ENCODE data around the gene GOLGA3. TPM values are rescaled to one million over a fixed set of nuclear protein-coding genes. Genes with fewer than 3 reads are reported as not detected.

The GOLGA3 gene
- total RNA-seq, 2 experiments from 2014 or later = 52.2 to 55.6 TPM

DNA sequence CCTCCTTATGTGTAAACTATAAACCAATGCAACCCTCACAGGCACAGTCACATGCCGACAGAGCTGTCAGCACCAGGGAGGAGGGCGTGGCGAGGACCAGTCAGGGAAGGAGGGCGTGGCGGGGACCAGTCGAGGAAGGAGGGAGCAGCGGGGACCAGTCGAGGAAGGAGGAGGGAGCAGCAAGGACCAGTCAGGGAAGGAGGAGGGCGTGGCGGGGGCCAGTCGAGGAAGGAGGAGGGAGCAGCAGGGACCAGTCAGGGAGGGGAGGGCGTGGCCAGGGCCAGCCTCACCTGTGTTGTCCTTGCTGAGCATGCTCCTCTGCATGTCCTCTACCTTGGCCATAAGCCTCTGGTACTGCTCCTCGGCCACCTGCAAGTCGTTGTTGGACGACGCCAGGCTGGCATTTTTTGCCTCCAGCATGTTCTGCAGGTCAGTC lies 24.2 kb downstream of the GOLGA3 start:
- Mint-ChIP-seq H3K4me3 (no peak overlapping the region), H3K27me3 (no peaks in the 10 kb centered on the region), H3K36me3 (ENCODE audit: low read depth) (peaks cover 63% of the 10 kb centered on the region), H3K4me1 (ENCODE audit: low read depth) (peaks cover 32% of the 10 kb centered on the region), H3K9me3 (no peaks in the 10 kb centered on the region), H3K27ac (no peak overlapping the region)
- ChIA-PET POLR2A (interaction anchor here (1.0 kb wide), 1 partner anchor 18 kb away, joined by 3 read pairs; no protein-coding TSS in a partner anchor), CTCF (no interaction called here)
- DNase-seq (no peak), ATAC-seq (no peak)
- TF ChIP-seq, protein P1, sequence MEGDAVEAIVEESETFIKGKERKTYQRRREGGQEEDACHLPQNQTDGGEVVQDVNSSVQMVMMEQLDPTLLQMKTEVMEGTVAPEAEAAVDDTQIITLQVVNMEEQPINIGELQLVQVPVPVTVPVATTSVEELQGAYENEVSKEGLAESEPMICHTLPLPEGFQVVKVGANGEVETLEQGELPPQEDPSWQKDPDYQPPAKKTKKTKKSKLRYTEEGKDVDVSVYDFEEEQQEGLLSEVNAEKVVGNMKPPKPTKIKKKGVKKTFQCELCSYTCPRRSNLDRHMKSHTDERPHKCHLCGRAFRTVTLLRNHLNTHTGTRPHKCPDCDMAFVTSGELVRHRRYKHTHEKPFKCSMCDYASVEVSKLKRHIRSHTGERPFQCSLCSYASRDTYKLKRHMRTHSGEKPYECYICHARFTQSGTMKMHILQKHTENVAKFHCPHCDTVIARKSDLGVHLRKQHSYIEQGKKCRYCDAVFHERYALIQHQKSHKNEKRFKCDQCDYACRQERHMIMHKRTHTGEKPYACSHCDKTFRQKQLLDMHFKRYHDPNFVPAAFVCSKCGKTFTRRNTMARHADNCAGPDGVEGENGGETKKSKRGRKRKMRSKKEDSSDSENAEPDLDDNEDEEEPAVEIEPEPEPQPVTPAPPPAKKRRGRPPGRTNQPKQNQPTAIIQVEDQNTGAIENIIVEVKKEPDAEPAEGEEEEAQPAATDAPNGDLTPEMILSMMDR (IDR thresholded peaks at IDR 0.05) = no peak
- intact Hi-C loops (cut with micrococcal nuclease) = no loop called here

DNA sequence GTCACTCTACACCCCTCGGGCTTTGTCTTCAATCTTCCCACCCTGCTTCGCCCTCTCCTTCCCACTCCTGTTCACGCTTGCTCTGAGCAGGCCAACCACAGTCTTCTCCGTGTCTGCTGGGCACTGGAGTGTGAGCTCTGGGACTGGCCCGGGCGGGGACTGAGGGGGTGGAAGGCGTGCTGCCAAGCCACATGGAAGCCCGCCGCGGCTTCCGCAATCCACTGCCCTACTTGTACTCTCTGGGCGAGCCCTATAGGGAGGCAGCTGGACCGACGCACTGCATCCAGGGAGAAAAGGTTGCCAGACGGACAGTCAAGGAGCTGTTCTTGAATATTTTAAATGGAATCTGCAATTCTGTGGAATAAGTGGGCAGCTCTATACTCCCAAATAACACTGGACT lies 24.8 kb downstream of the GOLGA3 start:
- Mint-ChIP-seq H3K4me3 (no peak overlapping the region), H3K4me1 (ENCODE audit: low read depth) (peaks cover 29% of the 10 kb centered on the region), H3K27ac (no peak overlapping the region), H3K27me3 (no peaks in the 10 kb centered on the region), H3K36me3 (ENCODE audit: low read depth) (peaks cover 63% of the 10 kb centered on the region), H3K9me3 (no peaks in the 10 kb centered on the region)
- TF ChIP-seq, protein P1 (IDR thresholded peaks at IDR 0.05) = no peak
- POLR2A ChIA-PET = interaction anchor here (1.0 to 1.1 kb wide), 2 partner anchors 17 to 25 kb away, joined by 3 read pairs; partner anchors contain the start of gene GOLGA3
- no peak for DNase-seq
- intact Hi-C loops (cut with micrococcal nuclease) = no loop called here
- no peak for ATAC-seq
- CTCF ChIA-PET = no interaction called here

DNA sequence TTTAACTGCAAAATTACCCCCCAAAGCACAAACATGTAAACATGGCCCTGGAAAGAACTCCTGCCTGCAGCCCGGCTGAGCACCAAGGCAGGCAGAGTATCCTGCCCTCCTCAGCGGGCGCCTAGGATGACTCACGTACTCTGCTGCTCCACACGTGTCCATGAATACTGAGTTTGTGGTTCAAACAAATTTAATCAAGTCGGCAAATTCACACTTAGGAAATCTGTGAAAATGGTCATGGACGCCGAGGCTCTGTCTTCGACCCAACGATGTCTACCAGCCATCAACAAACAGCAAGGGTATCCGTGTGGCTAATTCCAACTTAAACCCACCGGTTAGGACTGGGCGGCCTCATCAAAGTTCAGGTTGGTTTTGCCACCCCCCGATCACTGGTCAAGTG lies 25.5 kb downstream of the GOLGA3 start:
- intact Hi-C loops (cut with micrococcal nuclease) = no loop called here
- POLR2A ChIA-PET = interaction anchor here (1.1 kb wide), 1 partner anchor 26 kb away, joined by 3 read pairs; the partner anchor contains the start of gene GOLGA3
- Mint-ChIP-seq H3K36me3 (ENCODE audit: low read depth) (peaks cover 55% of the 10 kb centered on the region), H3K4me3 (no peak overlapping the region), H3K9me3 (no peaks in the 10 kb centered on the region), H3K27ac (no peak overlapping the region), H3K4me1 (ENCODE audit: low read depth) (peaks cover 22% of the 10 kb centered on the region), H3K27me3 (no peaks in the 10 kb centered on the region)
- DNase-seq (no peak), ATAC-seq (no peak)
- CTCF ChIA-PET = no interaction called here
- TF ChIP-seq, protein P1 (IDR thresholded peaks at IDR 0.05) = no peak

DNA sequence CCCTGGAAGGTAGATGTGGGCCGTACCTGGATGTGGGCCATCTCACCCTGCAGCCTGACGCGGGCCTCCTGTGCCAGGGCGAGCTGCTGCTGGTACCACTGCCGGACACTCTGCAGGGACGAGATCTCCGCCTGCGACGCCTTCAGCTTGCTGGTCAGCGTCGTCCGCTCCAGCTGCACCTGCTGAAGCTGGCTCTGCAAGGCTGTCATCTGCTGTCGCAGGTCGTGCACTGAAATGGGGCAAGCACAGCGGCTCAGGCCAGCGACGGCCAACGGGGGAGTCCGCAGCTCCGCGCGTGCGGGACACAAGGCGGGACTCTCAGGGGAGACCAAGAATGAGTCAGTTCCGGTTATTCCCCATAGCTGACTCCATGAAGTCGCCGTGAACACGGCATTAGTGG lies 26.9 kb downstream of the GOLGA3 start:
- Mint-ChIP-seq H3K27ac (no peak overlapping the region), H3K27me3 (no peaks in the 10 kb centered on the region), H3K4me1 (ENCODE audit: low read depth) (peaks cover 10% of the 10 kb centered on the region), H3K4me3 (no peak overlapping the region), H3K36me3 (ENCODE audit: low read depth) (peaks cover 49% of the 10 kb centered on the region), H3K9me3 (no peaks in the 10 kb centered on the region)
- intact Hi-C loops (cut with micrococcal nuclease) = no loop called here
- no peak for ATAC-seq
- POLR2A ChIA-PET = interaction anchor here (1.1 kb wide), 1 partner anchor 71 kb away, joined by 3 read pairs; no protein-coding TSS in a partner anchor
- CTCF ChIA-PET = no interaction called here
- DNase-seq = no peak
- TF ChIP-seq, protein P1 (IDR thresholded peaks at IDR 0.05) = no peak

DNA sequence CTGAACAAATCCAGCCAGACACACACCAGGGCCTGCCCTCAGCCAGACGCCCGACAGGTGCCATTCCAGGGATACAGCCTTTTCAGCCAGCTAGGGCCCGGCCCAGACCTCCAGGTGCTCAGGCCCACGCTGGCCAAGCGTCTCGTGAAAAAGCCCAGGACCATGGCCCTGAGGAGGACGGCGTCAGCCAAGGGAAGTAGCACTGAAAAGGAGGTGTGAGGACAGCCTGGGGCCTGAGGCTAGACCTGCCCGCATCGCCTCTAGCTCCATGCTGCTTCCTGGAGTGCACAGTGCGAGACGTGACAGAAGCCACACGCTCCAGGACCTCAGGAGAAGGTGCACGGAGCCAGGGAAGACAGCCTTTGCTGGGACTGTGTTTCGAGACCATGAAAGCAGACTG lies 29.8 kb downstream of the GOLGA3 start:
- TF ChIP-seq, protein P1 (IDR thresholded peaks at IDR 0.05) = no peak
- no peak overlapping the region for H3K27ac Mint-ChIP-seq
- POLR2A ChIA-PET = interaction anchor here (0.8 to 1.5 kb wide), 2 partner anchors 10 to 30 kb away, joined by 3 read pairs; no protein-coding TSS in a partner anchor
- no peaks in the 10 kb centered on the region for H3K27me3 Mint-ChIP-seq
- CTCF ChIA-PET = no interaction called here
- DNase-seq (no peak), ATAC-seq (no peak)
- no peaks in the 10 kb centered on the region for H3K9me3 Mint-ChIP-seq
- intact Hi-C loops (cut with micrococcal nuclease) = no loop called here
- H3K36me3 Mint-ChIP-seq (ENCODE audit: low read depth) = peaks cover 34% of the 10 kb centered on the region
- H3K4me3 Mint-ChIP-seq = no peak overlapping the region
- no peaks in the 10 kb centered on the region for H3K4me1 Mint-ChIP-seq (ENCODE audit: low read depth)

Data from activated CD8-positive, alpha-beta T cell treated with anti-CD3 and anti-CD28 coated beads for 36 hours (primary cell).